HCT116 (cell line): ENCODE measurements around the gene CERS5.

ENCODE experiments used
- SIN3A ChIP-seq: IDR thresholded peaks from 2 replicates; pipeline ENCODE4 v1.6.1; 2012; ENCODE audit warnings: low read depth
- TF ChIP-seq, protein P1 (sequence below), 3 experiments: fragments of 200-600 bp in 1 of 3; sonication (generic) in 1 of 3; IDR thresholded peaks in 2 of 3; conservative IDR thresholded peaks in 1 of 3; 2 replicates each; pipeline ENCODE4 v1.5.1; 2012 to 2017; ENCODE audit warnings: low read depth in 2 of 3, low read length in 2 of 3, antibody characterized with exemption in 1 of 3, borderline replicate concordance in 1 of 3, control low read depth in 1 of 3, mild to moderate bottlenecking in 1 of 3, mixed read lengths in 1 of 3, mixed run types in 1 of 3, moderate library complexity in 1 of 3; ENCODE audit not compliant: insufficient read depth in 1 of 3
- TF ChIP-seq, protein P2 (sequence below): IDR thresholded peaks from 2 replicates; pipeline ENCODE4 v1.6.1; 2012; ENCODE audit warnings: low read depth

DNA sequence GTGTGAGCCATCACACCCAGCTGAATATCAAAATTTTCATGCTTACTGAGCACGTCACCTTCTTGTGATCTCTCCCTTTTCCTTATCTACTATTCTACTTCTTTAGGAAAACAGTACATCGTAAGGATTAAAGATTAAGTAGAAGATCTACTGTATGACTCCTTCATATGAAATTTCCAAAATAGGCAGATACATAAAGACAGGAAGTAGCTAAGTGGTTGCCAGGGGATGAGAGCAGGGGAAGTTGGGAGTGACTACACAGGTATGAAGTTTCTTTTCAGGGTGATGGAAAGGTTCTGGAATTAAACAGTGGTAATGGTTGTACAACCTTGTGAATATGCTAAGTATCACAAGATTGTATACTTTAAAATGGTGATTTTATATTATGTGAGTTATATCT, 36.5 kb upstream of the CERS5 start:
- TF ChIP-seq, protein P1, sequence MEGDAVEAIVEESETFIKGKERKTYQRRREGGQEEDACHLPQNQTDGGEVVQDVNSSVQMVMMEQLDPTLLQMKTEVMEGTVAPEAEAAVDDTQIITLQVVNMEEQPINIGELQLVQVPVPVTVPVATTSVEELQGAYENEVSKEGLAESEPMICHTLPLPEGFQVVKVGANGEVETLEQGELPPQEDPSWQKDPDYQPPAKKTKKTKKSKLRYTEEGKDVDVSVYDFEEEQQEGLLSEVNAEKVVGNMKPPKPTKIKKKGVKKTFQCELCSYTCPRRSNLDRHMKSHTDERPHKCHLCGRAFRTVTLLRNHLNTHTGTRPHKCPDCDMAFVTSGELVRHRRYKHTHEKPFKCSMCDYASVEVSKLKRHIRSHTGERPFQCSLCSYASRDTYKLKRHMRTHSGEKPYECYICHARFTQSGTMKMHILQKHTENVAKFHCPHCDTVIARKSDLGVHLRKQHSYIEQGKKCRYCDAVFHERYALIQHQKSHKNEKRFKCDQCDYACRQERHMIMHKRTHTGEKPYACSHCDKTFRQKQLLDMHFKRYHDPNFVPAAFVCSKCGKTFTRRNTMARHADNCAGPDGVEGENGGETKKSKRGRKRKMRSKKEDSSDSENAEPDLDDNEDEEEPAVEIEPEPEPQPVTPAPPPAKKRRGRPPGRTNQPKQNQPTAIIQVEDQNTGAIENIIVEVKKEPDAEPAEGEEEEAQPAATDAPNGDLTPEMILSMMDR (IDR thresholded peaks at IDR 0.05 in 2 of 3, conservative IDR thresholded peaks at IDR 0.05 in 1 of 3; ENCODE audit: borderline replicate concordance in 1 of 3, insufficient read depth in 1 of 3, low read depth in 2 of 3, low read length in 2 of 3), result no peak
- TF ChIP-seq, protein P2, sequence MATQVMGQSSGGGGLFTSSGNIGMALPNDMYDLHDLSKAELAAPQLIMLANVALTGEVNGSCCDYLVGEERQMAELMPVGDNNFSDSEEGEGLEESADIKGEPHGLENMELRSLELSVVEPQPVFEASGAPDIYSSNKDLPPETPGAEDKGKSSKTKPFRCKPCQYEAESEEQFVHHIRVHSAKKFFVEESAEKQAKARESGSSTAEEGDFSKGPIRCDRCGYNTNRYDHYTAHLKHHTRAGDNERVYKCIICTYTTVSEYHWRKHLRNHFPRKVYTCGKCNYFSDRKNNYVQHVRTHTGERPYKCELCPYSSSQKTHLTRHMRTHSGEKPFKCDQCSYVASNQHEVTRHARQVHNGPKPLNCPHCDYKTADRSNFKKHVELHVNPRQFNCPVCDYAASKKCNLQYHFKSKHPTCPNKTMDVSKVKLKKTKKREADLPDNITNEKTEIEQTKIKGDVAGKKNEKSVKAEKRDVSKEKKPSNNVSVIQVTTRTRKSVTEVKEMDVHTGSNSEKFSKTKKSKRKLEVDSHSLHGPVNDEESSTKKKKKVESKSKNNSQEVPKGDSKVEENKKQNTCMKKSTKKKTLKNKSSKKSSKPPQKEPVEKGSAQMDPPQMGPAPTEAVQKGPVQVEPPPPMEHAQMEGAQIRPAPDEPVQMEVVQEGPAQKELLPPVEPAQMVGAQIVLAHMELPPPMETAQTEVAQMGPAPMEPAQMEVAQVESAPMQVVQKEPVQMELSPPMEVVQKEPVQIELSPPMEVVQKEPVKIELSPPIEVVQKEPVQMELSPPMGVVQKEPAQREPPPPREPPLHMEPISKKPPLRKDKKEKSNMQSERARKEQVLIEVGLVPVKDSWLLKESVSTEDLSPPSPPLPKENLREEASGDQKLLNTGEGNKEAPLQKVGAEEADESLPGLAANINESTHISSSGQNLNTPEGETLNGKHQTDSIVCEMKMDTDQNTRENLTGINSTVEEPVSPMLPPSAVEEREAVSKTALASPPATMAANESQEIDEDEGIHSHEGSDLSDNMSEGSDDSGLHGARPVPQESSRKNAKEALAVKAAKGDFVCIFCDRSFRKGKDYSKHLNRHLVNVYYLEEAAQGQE, result no peak
- TF ChIP-seq SIN3A, result no peak
